ENCODE results near the gene TOM1.

GRCh38 chr22:35329114-35329847 lies 29.6 kb downstream of the TOM1 start:
- peak in 1 of 11 experiments; percentile 10 for TF ChIP-seq CTCF (IDR thresholded peaks at IDR 0.05 in 8 of 11, conservative IDR thresholded peaks at IDR 0.05 in 3 of 11)
- TF ChIP-seq POLR2AphosphoS5 (IDR thresholded peaks at IDR 0.05): no peak
